WTC11 (cell line): ENCODE measurements around the gene COL4A6. TPM values are rescaled to one million over a fixed set of nuclear protein-coding genes. Genes with fewer than 3 reads are reported as not detected.
A peak's percentile ranks its signal among the peaks of the same experiment; 100 is the strongest.

Experiments used
- ATAC-seq: fragments of 200-7000 bp; cut with Tn5 transposase; 2 replicates; pipeline ENCODE4 v1.10.0; 2021; ENCODE audit warnings: mild to moderate bottlenecking, moderate library complexity
- CTCF ChIA-PET: fragments of 300-600 bp; sonication (Branson Sonifier 250); formaldehyde crosslinking; loops from one replicate; lab custom pipeline; 2021; ENCODE audit warnings: antibody characterized with exemption; lab: Charles Lee
- POLR2A ChIA-PET: fragments of 350-600 bp; sonication (Branson Sonifier 250); formaldehyde crosslinking; loops from one replicate; lab custom pipeline; 2021; ENCODE audit warnings: antibody characterized with exemption; lab: Charles Lee
- DNase-seq: peaks from one replicate; pipeline ENCODE4 v3.0.0; 2021; ENCODE audit warnings: low spot score
- H3K27ac Mint-ChIP-seq: 2 replicates; pipeline ENCODE4 v1.8.0; 2021; ENCODE audit warnings: mixed read lengths
- H3K27me3 Mint-ChIP-seq: 2 replicates; pipeline ENCODE4 v1.8.0; 2021; ENCODE audit warnings: low read depth, mild to moderate bottlenecking, moderate library complexity, mixed read lengths
- H3K36me3 Mint-ChIP-seq: 2 replicates; pipeline ENCODE4 v1.8.0; 2021; ENCODE audit warnings: mixed read lengths
- H3K4me1 Mint-ChIP-seq: 2 replicates; pipeline ENCODE4 v1.8.0; 2022; ENCODE audit warnings: mixed read lengths
- H3K4me3 Mint-ChIP-seq: 2 replicates; pipeline ENCODE4 v1.8.0; 2021; ENCODE audit warnings: mild to moderate bottlenecking, moderate library complexity, mixed read lengths
- H3K9me3 Mint-ChIP-seq: 2 replicates; pipeline ENCODE4 v1.8.0; 2021; ENCODE audit warnings: mixed read lengths
- ATF3 ChIP-seq: sonication (generic); formaldehyde crosslinking; conservative IDR thresholded peaks from 2 replicates; pipeline ENCODE4 v1.8.1; 2022; ENCODE audit warnings: mild to moderate bottlenecking, missing genetic modification reagents
- E2F1 ChIP-seq: sonication (generic); formaldehyde crosslinking; IDR thresholded peaks from 2 replicates; pipeline ENCODE4 v1.8.0; 2022; ENCODE audit warnings: mild to moderate bottlenecking, missing genetic modification reagents
- ELF4 ChIP-seq: sonication (generic); formaldehyde crosslinking; IDR thresholded peaks from 2 replicates; pipeline ENCODE4 v1.8.1; 2022; ENCODE audit warnings: low read depth, mild to moderate bottlenecking, moderate library complexity, missing genetic modification reagents
- ERG ChIP-seq: fragments of 250-450 bp; sonication (Bioruptor Pico); IDR thresholded peaks from 2 replicates; pipeline ENCODE4 v1.8.0; 2021; ENCODE audit warnings: mild to moderate bottlenecking
- GABPB1 ChIP-seq: sonication (generic); formaldehyde crosslinking; IDR thresholded peaks from 2 replicates; pipeline ENCODE4 v1.8.1; 2023; ENCODE audit warnings: mild to moderate bottlenecking, missing genetic modification reagents
- HMGXB4 ChIP-seq: sonication (generic); formaldehyde crosslinking; IDR thresholded peaks from 2 replicates; pipeline ENCODE4 v1.8.1; 2023; ENCODE audit warnings: mild to moderate bottlenecking, moderate library complexity, missing genetic modification reagents
- MAX ChIP-seq: sonication (generic); formaldehyde crosslinking; IDR thresholded peaks from 2 replicates; pipeline ENCODE4 v1.8.0; 2022; ENCODE audit warnings: mild to moderate bottlenecking, missing genetic modification reagents
- NFATC4 ChIP-seq: fragments of 250-450 bp; sonication (Bioruptor Pico); IDR thresholded peaks from 2 replicates; pipeline ENCODE4 v1.9.0; 2021; ENCODE audit warnings: mild to moderate bottlenecking
- NFE2L1 ChIP-seq: sonication (generic); formaldehyde crosslinking; IDR thresholded peaks from 2 replicates; pipeline ENCODE4 v1.8.1; 2023; ENCODE audit warnings: missing genetic modification reagents
- NR3C1 ChIP-seq: sonication (generic); formaldehyde crosslinking; conservative IDR thresholded peaks from 2 replicates; pipeline ENCODE4 v1.8.1; 2023; ENCODE audit warnings: low read depth, mild to moderate bottlenecking, missing genetic modification reagents
- PRDM15 ChIP-seq: sonication (generic); formaldehyde crosslinking; IDR thresholded peaks from 2 replicates; pipeline ENCODE4 v1.8.0; 2022; ENCODE audit warnings: missing genetic modification reagents
- RELA ChIP-seq: sonication (generic); formaldehyde crosslinking; IDR thresholded peaks from 2 replicates; pipeline ENCODE4 v1.8.1; 2022; ENCODE audit warnings: missing genetic modification reagents, mild to moderate bottlenecking, borderline replicate concordance
- USF1 ChIP-seq: sonication (generic); formaldehyde crosslinking; IDR thresholded peaks from 2 replicates; pipeline ENCODE4 v1.8.0; 2022; ENCODE audit warnings: mild to moderate bottlenecking, missing genetic modification reagents
- ZBTB21 ChIP-seq: sonication (generic); formaldehyde crosslinking; IDR thresholded peaks from 2 replicates; pipeline ENCODE4 v1.8.1; 2023; ENCODE audit warnings: mild to moderate bottlenecking, missing genetic modification reagents, borderline replicate concordance
- ZBTB43 ChIP-seq: sonication (generic); formaldehyde crosslinking; IDR thresholded peaks from 2 replicates; pipeline ENCODE4 v1.8.1; 2023; ENCODE audit warnings: mild to moderate bottlenecking, missing genetic modification reagents
- ZNF219 ChIP-seq: sonication (generic); formaldehyde crosslinking; IDR thresholded peaks from 2 replicates; pipeline ENCODE4 v1.8.0; 2023; ENCODE audit warnings: missing genetic modification reagents, mild to moderate bottlenecking, borderline replicate concordance
- ZNF396 ChIP-seq: fragments of 250-450 bp; sonication (Bioruptor Pico); IDR thresholded peaks from 2 replicates; pipeline ENCODE4 v1.8.0; 2021; ENCODE audit warnings: mild to moderate bottlenecking, moderate library complexity, borderline replicate concordance
- ZNF423 ChIP-seq: fragments of 250-450 bp; sonication (Bioruptor Pico); IDR thresholded peaks from 2 replicates; pipeline ENCODE4 v2.1.2; 2022; ENCODE audit warnings: mild to moderate bottlenecking, moderate library complexity
- ZNF532 ChIP-seq: fragments of 250-450 bp; sonication (Bioruptor Pico); IDR thresholded peaks from 2 replicates; pipeline ENCODE4 v1.9.0; 2021; ENCODE audit warnings: mild to moderate bottlenecking, borderline replicate concordance
- total RNA-seq: library from RNA; stranded (reverse); gene quantifications from 3 replicates; pipeline ENCODE4 v1.2.3, GENCODE V29; 2021

Gene COL4A6
- total RNA-seq, 1 experiment from 2014 or later = 15.2 TPM

- TF ChIP-seq ZNF423 (no peak), ZBTB21 (CRISPR knock-in tag) (no peak), E2F1 (CRISPR knock-in tag) (no peak), PRDM15 (CRISPR knock-in tag) (no peak), RELA (CRISPR knock-in tag) (no peak), NFE2L1 (CRISPR knock-in tag) (no peak), ATF3 (CRISPR knock-in tag) (no peak), ZBTB43 (CRISPR knock-in tag) (no peak), ZNF219 (no peak), ZNF396 (CRISPR knock-in tag) (no peak), ELF4 (CRISPR knock-in tag) (no peak), NR3C1 (no peak), ZNF532 (CRISPR knock-in tag) (no peak)
- Mint-ChIP-seq H3K9me3 (no peaks in the 10 kb centered on the region), H3K36me3 (no peaks in the 10 kb centered on the region), H3K4me3 (no peak overlapping the region), H3K27ac (no peak overlapping the region), H3K4me1 (peaks cover 45% of the 10 kb centered on the region), H3K27me3 (no peaks in the 10 kb centered on the region)
- ChIA-PET CTCF (no interaction called here), POLR2A (no interaction called here)
- DNase-seq (no peak), ATAC-seq (no peak)
Observed at GRCh38 chrX:108417257-108417656, 21.0 kb downstream of the COL4A6 start.

- Mint-ChIP-seq H3K27me3 (no peaks in the 10 kb centered on the region), H3K36me3 (no peaks in the 10 kb centered on the region), H3K4me3 (no peak overlapping the region), H3K4me1 (peaks cover 59% of the 10 kb centered on the region), H3K9me3 (no peaks in the 10 kb centered on the region), H3K27ac (peak overlapping the region; percentile 63; the same call in 1 of the 2 replicates)
- ChIA-PET POLR2A (no interaction called here), CTCF (no interaction called here)
- no peak for DNase-seq
- ATAC-seq = no peak
- TF ChIP-seq MAX (CRISPR knock-in tag) = no peak
- no peak for TF ChIP-seq GABPB1
- TF ChIP-seq USF1 = no peak
- no peak for TF ChIP-seq NFATC4
- TF ChIP-seq ERG (CRISPR knock-in tag) = no peak
- no peak for TF ChIP-seq HMGXB4 (CRISPR knock-in tag)
- TF ChIP-seq ATF3 (CRISPR knock-in tag) = no peak
Observed at GRCh38 chrX:108415891-108416290, 22.3 kb downstream of the COL4A6 start.
